Neutrophil (primary cell): ENCODE data around the gene UVRAG.

ENCODE experiments used
- H3K27ac ChIP-seq: fragments of 200-600 bp; sonication (generic); 2 replicates; pipeline ENCODE4 v1.5.1; 2016; ENCODE audit warnings: mild to moderate bottlenecking, moderate library complexity
- H3K27me3 ChIP-seq: fragments of 200-600 bp; sonication (generic); 2 replicates; pipeline ENCODE4 v1.6.0; 2016; ENCODE audit warnings: mild to moderate bottlenecking
- H3K36me3 ChIP-seq: fragments of 200-600 bp; sonication (generic); 2 replicates; pipeline ENCODE4 v1.5.1; 2017
- H3K4me1 ChIP-seq, 2 experiments: fragments of 200-600 bp in 1 of 2; sonication (generic) in 1 of 2; 1 replicate in 1 of 2; 2 replicates in 1 of 2; pipeline versions ENCODE4 v1.5.1 to v1.6.1; 2013 to 2016; ENCODE audit warnings: low read depth in 1 of 2, low read length in 1 of 2, mild to moderate bottlenecking in 1 of 2, moderate library complexity in 1 of 2; ENCODE audit not compliant: control insufficient read depth in 1 of 2, insufficient read depth in 1 of 2
- H3K4me3 ChIP-seq, 2 experiments: fragments of 200-600 bp in 1 of 2; sonication (generic) in 1 of 2; 1 replicate in 1 of 2; 2 replicates in 1 of 2; pipeline ENCODE4 v1.5.1; 2013 to 2016; ENCODE audit warnings: low read depth in 1 of 2, low read length in 1 of 2, mild to moderate bottlenecking in 1 of 2, moderate library complexity in 1 of 2
- H3K9me3 ChIP-seq: fragments of 200-600 bp; sonication (generic); 2 replicates; pipeline ENCODE4 v1.5.1; 2016
- TF ChIP-seq, protein P1 (sequence below): fragments of 200-600 bp; sonication (generic); IDR thresholded peaks from 2 replicates; pipeline ENCODE4 v1.5.1; 2016; ENCODE audit warnings: antibody characterized with exemption

The UVRAG gene

DNA sequence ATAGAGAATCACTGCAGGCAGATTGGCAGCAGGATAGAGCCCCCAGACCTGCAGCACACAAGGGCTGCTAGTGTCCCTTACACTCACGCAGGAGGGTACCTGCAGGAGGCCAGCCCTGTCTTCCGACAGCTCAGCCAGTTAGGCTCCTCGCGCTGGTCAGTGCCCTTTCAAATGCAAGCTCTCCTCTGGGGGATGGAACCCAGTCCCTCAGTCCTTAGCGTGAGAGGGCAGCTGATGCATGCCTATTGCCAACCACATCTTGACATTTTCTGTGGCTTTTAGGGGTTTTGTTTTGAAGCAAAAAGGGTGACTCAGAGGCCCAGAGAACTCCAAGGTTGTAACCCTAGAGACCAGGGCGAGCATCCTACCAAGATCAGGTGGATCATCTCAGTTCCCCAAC, 351.3 kb downstream of the UVRAG start:
- Histone ChIP-seq H3K36me3 (no peaks in the 10 kb centered on the region), H3K9me3 (no peaks in the 10 kb centered on the region), H3K27me3 (peaks cover 2% of the 10 kb centered on the region), H3K4me1 (no peaks in the 10 kb centered on the region), H3K4me3 (no peak overlapping the region), H3K27ac (no peak overlapping the region)
- TF ChIP-seq, protein P1, sequence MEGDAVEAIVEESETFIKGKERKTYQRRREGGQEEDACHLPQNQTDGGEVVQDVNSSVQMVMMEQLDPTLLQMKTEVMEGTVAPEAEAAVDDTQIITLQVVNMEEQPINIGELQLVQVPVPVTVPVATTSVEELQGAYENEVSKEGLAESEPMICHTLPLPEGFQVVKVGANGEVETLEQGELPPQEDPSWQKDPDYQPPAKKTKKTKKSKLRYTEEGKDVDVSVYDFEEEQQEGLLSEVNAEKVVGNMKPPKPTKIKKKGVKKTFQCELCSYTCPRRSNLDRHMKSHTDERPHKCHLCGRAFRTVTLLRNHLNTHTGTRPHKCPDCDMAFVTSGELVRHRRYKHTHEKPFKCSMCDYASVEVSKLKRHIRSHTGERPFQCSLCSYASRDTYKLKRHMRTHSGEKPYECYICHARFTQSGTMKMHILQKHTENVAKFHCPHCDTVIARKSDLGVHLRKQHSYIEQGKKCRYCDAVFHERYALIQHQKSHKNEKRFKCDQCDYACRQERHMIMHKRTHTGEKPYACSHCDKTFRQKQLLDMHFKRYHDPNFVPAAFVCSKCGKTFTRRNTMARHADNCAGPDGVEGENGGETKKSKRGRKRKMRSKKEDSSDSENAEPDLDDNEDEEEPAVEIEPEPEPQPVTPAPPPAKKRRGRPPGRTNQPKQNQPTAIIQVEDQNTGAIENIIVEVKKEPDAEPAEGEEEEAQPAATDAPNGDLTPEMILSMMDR: no peak

DNA sequence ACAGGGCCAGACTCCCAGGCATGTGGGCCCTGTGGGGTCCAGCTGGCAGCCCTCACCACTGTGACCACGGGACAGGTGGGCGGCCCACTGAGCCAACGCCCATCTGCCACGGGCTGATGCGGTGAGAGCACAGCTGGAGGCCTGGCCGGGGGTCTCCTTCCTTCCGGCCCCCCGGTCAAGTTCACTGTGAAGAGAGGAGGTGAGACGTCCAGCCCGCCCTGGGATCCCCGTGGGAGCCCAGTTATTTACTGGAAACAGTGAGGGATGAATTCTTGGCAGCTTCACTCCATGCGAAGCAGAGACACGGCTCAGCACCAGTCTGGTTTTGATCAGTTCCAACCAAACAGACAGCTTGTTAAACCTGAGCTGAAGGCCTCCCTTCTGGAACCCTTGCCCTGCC, 352.6 kb downstream of the UVRAG start:
- H3K36me3 ChIP-seq: no peaks in the 10 kb centered on the region
- TF ChIP-seq, protein P1: no peak
- H3K9me3 ChIP-seq: no peaks in the 10 kb centered on the region
- H3K27me3 ChIP-seq: no peaks in the 10 kb centered on the region
- H3K4me3 ChIP-seq: no peak overlapping the region
- no peaks in the 10 kb centered on the region for H3K4me1 ChIP-seq
- H3K27ac ChIP-seq: no peak overlapping the region

DNA sequence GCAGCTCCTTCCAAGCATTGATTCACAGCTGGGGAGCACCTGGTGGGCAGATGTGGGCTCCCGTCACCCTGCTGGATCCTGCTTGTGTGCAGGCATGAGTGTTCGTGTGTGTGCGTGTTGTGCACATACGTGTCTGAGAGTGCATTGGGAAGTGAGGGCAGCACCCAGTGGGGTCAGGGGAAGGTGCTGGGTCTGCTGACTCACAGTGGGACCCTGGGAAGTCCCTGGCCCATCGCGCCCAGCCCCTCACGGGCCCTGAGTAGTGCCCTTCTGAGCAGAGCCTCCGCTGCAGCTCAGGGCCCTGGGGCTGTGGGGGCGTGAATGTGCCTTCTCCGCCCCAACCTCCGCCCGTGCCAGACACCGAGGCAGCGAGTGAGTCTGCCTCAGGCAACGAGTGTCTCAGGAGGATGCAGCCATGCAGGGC, 354.5 kb downstream of the UVRAG start:
- H3K27me3 ChIP-seq: no peaks in the 10 kb centered on the region
- no peaks in the 10 kb centered on the region for H3K4me1 ChIP-seq
- no peak overlapping the region for H3K27ac ChIP-seq
- no peaks in the 10 kb centered on the region for H3K9me3 ChIP-seq
- no peak overlapping the region for H3K4me3 ChIP-seq
- H3K36me3 ChIP-seq: no peaks in the 10 kb centered on the region
- TF ChIP-seq, protein P1: no peak

DNA sequence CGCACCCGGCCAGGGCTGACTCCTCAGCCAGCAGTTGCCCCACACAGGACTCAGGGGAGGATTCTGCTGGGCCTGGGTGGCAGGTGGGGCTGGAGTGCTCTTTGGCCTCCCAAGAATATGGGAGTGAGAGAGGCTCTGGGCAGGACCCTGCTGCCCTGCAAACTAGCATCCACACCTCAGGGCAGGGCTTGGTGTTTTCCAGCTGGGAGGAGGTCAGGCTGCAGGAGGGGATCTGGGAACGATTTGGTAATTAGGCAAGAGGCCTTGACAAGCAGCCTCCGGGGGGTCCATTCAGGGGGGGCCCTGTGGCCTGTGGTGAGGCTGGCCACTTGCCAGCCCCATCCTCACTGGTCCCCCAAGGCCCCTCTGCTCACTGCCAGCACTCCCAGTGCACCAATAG, 355.5 kb downstream of the UVRAG start:
- TF ChIP-seq, protein P1: no peak
- Histone ChIP-seq H3K36me3 (no peaks in the 10 kb centered on the region), H3K9me3 (no peaks in the 10 kb centered on the region), H3K4me1 (no peaks in the 10 kb centered on the region), H3K27me3 (no peaks in the 10 kb centered on the region), H3K27ac (no peak overlapping the region), H3K4me3 (no peak overlapping the region)

DNA sequence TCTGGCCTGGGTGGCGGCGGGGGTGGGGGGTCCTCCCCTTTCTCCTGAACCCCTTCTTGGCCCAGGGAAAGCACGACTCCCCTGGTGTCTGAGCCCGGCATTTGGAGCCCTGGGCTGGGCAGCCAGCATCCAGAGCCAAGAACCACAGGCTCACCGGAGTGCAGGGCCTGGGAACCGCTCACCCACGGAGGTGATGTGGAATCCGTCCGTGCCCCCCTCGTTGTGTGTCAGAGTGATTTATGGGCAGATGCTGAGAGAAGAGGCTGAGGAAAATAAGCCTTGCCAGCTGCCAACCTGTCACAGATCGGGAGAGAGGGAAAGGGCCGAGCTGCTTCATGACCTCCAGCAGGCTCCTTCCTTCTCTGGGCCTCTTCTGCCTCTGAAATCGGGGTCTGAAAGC, 357.6 kb downstream of the UVRAG start:
- Histone ChIP-seq H3K36me3 (no peaks in the 10 kb centered on the region), H3K4me1 (no peaks in the 10 kb centered on the region), H3K27me3 (no peaks in the 10 kb centered on the region), H3K9me3 (no peaks in the 10 kb centered on the region), H3K27ac (no peak overlapping the region), H3K4me3 (no peak overlapping the region)
- TF ChIP-seq, protein P1: no peak

DNA sequence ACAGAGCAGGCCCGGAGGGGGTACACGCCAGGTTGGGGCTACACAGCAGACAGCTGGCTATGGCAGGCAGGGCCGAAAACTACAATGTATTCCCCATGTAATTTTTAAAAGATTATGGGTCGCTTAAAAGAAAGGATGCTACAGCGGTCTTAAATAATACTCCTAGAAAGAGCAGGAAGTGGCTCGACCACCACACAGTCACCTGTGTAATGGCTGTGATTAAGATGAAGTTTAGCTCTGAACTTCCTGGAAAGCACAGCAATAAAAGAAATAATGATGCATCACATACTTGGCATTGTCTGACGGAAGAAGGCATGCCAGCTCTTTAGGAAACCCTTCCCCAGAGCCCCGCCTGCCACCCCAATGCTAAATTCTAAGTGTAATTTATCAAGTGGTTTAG, 358.7 kb downstream of the UVRAG start:
- TF ChIP-seq, protein P1: no peak
- Histone ChIP-seq H3K27me3 (no peaks in the 10 kb centered on the region), H3K36me3 (no peaks in the 10 kb centered on the region), H3K9me3 (no peaks in the 10 kb centered on the region), H3K4me1 (no peaks in the 10 kb centered on the region), H3K27ac (no peak overlapping the region), H3K4me3 (no peak overlapping the region)
